ENCODE data around the gene PKLR. TPM values are rescaled to one million over a fixed set of nuclear protein-coding genes. Genes with fewer than 3 reads are reported as not detected.

PKLR gene
- total and polyA plus RNA-seq, 3 donors from 2014 or later: 0.25 to 2.0 (median 0.87) TPM

GRCh38 chr1:155304558-155305063 lies 3.4 kb upstream of the PKLR start:
- 81 to 85% methylated on average over 11 of the region's 11 CpGs for WGBS, 2 donors
- DNase-seq: no peak
- Histone ChIP-seq H3K9me3 (no peaks in the 10 kb centered on the region), H3K27me3 (no peaks in the 10 kb centered on the region), H3K4me3 (no peak overlapping the region), H3K36me3 (ENCODE audit: low read depth, missing control alignments) (no peaks in the 10 kb centered on the region), H3K27ac (no peak overlapping the region), H3K4me1 (peaks cover 6% of the 10 kb centered on the region)
- TF ChIP-seq POLR2A (IDR thresholded peaks at IDR 0.05) (no peak), CTCF (IDR thresholded peaks at IDR 0.05) (no peak)
- intact Hi-C loops (cut with DNase I; ENCODE audit: low total_unique reads): no loop called here

GRCh38 chr1:155300553-155301329 lies 497 bp downstream of the PKLR start:
- intact Hi-C loops (cut with DNase I; ENCODE audit: low total_unique reads): no loop called here
- TF ChIP-seq POLR2A (IDR thresholded peaks at IDR 0.05): no peak
- no peak for TF ChIP-seq CTCF (IDR thresholded peaks at IDR 0.05)
- DNase-seq: no peak
- Histone ChIP-seq H3K4me3 (no peak overlapping the region), H3K27ac (no peak overlapping the region), H3K27me3 (no peaks in the 10 kb centered on the region), H3K9me3 (no peaks in the 10 kb centered on the region), H3K36me3 (ENCODE audit: low read depth, missing control alignments) (no peaks in the 10 kb centered on the region), H3K4me1 (no peaks in the 10 kb centered on the region)
- 90 to 93% methylated on average over 9 of the region's 9 CpGs for WGBS, 2 donors

GRCh38 chr1:155300024-155300423 lies 1.2 kb downstream of the PKLR start:
- 91 to 96% methylated on average over 8 of the region's 8 CpGs for WGBS, 2 donors
- no peaks in the 10 kb centered on the region for H3K4me1 ChIP-seq
- H3K27me3 ChIP-seq: no peaks in the 10 kb centered on the region
- no peaks in the 10 kb centered on the region for H3K36me3 ChIP-seq (ENCODE audit: low read depth, missing control alignments)
- TF ChIP-seq POLR2A (IDR thresholded peaks at IDR 0.05) (no peak), CTCF (IDR thresholded peaks at IDR 0.05) (no peak)
- H3K9me3 ChIP-seq: no peaks in the 10 kb centered on the region
- no peak overlapping the region for H3K4me3 ChIP-seq
- intact Hi-C loops (cut with DNase I; ENCODE audit: low total_unique reads): no loop called here
- no peak for DNase-seq
- no peak overlapping the region for H3K27ac ChIP-seq

- Histone ChIP-seq H3K4me3 (no peak overlapping the region), H3K36me3 (ENCODE audit: low read depth, missing control alignments) (no peaks in the 10 kb centered on the region), H3K27ac (no peak overlapping the region), H3K4me1 (no peaks in the 10 kb centered on the region), H3K9me3 (no peaks in the 10 kb centered on the region), H3K27me3 (no peaks in the 10 kb centered on the region)
- TF ChIP-seq CTCF (IDR thresholded peaks at IDR 0.05) (no peak), POLR2A (IDR thresholded peaks at IDR 0.05) (no peak)
- WGBS, 2 donors: 73 to 76% methylated on average over 7 of the region's 7 CpGs
- no peak for DNase-seq
- intact Hi-C loops (cut with DNase I; ENCODE audit: low total_unique reads): no loop called here
Measured at GRCh38 chr1:155297384-155297783, 3.9 kb downstream of the PKLR start.

GRCh38 chr1:155296661-155297060 lies 4.6 kb downstream of the PKLR start:
- no peak for DNase-seq
- WGBS, 2 donors: 64 to 74% methylated on average over 3 of the region's 3 CpGs
- intact Hi-C loops (cut with DNase I; ENCODE audit: low total_unique reads): no loop called here
- H3K27ac ChIP-seq: no peak overlapping the region
- no peaks in the 10 kb centered on the region for H3K4me1 ChIP-seq
- no peak overlapping the region for H3K4me3 ChIP-seq
- H3K27me3 ChIP-seq: no peaks in the 10 kb centered on the region
- TF ChIP-seq CTCF (IDR thresholded peaks at IDR 0.05) (no peak), POLR2A (IDR thresholded peaks at IDR 0.05) (no peak)
- H3K9me3 ChIP-seq: no peaks in the 10 kb centered on the region
- no peaks in the 10 kb centered on the region for H3K36me3 ChIP-seq (ENCODE audit: low read depth, missing control alignments)

Data from testis (tissue), 3 donors.